ENCODE data around the gene SERPINA5. TPM values are rescaled to one million over a fixed set of nuclear protein-coding genes. Genes with fewer than 3 reads are reported as not detected.

The SERPINA5 gene
- total and polyA plus RNA-seq, 4 donors, result 0.13 to 9.0 (median 2.3) TPM; not detected in 1

DNA sequence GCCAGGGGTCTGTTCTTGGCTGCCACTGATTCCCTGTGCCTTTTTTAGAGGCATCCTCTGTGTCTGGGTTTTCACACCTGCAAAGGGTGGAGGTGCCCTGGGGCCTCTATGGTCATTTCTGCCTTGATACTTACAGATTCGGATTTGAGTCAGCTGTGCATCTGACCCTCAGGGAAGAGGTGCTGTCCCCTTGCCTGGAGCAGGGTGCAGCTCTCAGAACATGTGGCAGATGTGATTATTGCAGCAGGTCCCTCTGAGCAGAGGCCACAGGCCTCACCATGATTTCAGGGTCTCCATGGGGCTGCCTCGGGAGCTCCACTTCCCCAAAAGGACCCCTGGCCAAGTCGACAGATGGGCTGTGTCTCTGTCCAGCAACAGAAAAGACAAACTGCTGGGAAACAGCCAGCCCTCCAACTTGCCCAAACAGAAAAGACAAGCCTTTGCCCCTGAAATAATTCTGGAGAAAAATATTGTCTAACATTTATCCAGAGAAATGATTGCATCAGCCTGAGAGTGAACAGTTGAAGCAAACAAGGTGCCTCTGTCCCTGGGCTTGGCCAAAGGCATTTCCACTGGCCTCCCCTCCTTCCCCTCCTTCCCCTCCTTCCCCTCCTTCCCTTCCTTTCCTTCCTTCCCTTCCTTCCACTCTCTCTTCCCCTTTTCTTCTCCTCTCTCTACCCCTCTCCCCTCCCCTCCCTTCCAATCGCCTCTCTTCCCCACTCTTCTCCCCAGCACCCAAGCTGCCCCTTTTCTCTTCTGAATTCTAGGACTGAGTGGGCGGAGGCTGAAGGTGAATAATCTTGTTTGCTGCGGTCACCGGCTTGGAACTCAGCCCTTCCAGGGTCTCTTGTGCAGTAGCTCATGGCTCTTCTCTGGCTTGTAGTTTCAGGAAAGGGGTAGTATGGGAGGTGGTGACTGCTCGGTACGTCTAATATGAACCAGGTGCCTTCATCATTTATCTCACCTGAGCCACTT is 31.6 kb downstream of the SERPINA5 start:
- no peak for DNase-seq

GRCh38 chr14:94613720-94614644 is 32.8 kb downstream of the SERPINA5 start:
- H3K4me1 ChIP-seq (ENCODE audit: control insufficient read depth in 1 of 2, insufficient read depth in 2 of 2, low read length in 2 of 2), result no peaks in the 10 kb centered on the region
- intact Hi-C loops (cut with DNase I), result no loop called here
- peaks cover 8% of the 10 kb centered on the region for H3K9me3 ChIP-seq (ENCODE audit: control insufficient read depth, low read length)
- WGBS, 2 donors, result 83 to 85% methylated on average over 20 of the region's 20 CpGs
- H3K4me3 ChIP-seq (ENCODE audit: low read length in 2 of 2), result no peak overlapping the region
- H3K27me3 ChIP-seq (ENCODE audit: control insufficient read depth in 1 of 2, insufficient read depth in 2 of 2, low read length in 1 of 2), result no peaks in the 10 kb centered on the region
- no peaks in the 10 kb centered on the region for H3K36me3 ChIP-seq (ENCODE audit: control insufficient read depth in 1 of 2, insufficient read depth in 2 of 2, low read length in 1 of 2)
- DNase-seq (no peak), ATAC-seq (ENCODE audit: low FRiP score) (no peak)
- H3K27ac ChIP-seq (ENCODE audit: low read depth in 1 of 2, low read length in 2 of 2), result no peak overlapping the region

More for the DNA sequence above, 31.6 kb downstream of the SERPINA5 start:
- no peaks in the 10 kb centered on the region for H3K4me1 ChIP-seq (ENCODE audit: control insufficient read depth in 1 of 2, insufficient read depth in 2 of 2, low read length in 2 of 2)
- H3K4me3 ChIP-seq (ENCODE audit: low read length in 2 of 2), result no peak overlapping the region
- intact Hi-C loops (cut with DNase I), result no loop called here
- no peaks in the 10 kb centered on the region for H3K27me3 ChIP-seq (ENCODE audit: control insufficient read depth in 1 of 2, insufficient read depth in 2 of 2, low read length in 1 of 2)
- no peaks in the 10 kb centered on the region for H3K36me3 ChIP-seq (ENCODE audit: control insufficient read depth in 1 of 2, insufficient read depth in 2 of 2, low read length in 1 of 2)
- H3K27ac ChIP-seq (ENCODE audit: low read depth in 1 of 2, low read length in 2 of 2), result no peak overlapping the region
- peak; percentile 50 for ATAC-seq (ENCODE audit: low FRiP score)
- WGBS, 2 donors, result 62 to 63% methylated on average over 9 of the region's 9 CpGs
- peaks cover 4% of the 10 kb centered on the region for H3K9me3 ChIP-seq (ENCODE audit: control insufficient read depth, low read length)

DNA sequence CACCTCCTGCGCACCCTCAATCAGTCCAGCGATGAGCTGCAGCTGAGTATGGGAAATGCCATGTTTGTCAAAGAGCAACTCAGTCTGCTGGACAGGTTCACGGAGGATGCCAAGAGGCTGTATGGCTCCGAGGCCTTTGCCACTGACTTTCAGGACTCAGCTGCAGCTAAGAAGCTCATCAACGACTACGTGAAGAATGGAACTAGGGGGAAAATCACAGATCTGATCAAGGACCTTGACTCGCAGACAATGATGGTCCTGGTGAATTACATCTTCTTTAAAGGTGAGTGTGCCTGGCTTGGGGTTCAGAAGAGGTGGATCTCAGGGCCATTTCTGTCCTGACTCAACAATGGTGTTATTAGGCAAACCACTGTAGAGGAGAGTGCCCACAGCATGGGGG is 33.6 kb downstream of the SERPINA5 start:
- Histone ChIP-seq H3K27me3 (ENCODE audit: control insufficient read depth in 1 of 2, insufficient read depth in 2 of 2, low read length in 1 of 2) (no peaks in the 10 kb centered on the region), H3K4me1 (ENCODE audit: control insufficient read depth in 1 of 2, insufficient read depth in 2 of 2, low read length in 2 of 2) (no peaks in the 10 kb centered on the region), H3K9me3 (ENCODE audit: control insufficient read depth, low read length) (peaks cover 8% of the 10 kb centered on the region), H3K27ac (ENCODE audit: low read depth in 1 of 2, low read length in 2 of 2) (no peak overlapping the region), H3K4me3 (ENCODE audit: low read length in 2 of 2) (no peak overlapping the region), H3K36me3 (ENCODE audit: control insufficient read depth in 1 of 2, insufficient read depth in 2 of 2, low read length in 1 of 2) (no peaks in the 10 kb centered on the region)
- intact Hi-C loops (cut with DNase I), result no loop called here
- 93% methylated on average over 7 of the region's 7 CpGs for WGBS, 2 donors
- ATAC-seq (ENCODE audit: low FRiP score) (no peak), DNase-seq (no peak)

GRCh38 chr14:94615254-94615653 is 34.0 kb downstream of the SERPINA5 start:
- no peak for ATAC-seq (ENCODE audit: low FRiP score)
- WGBS, 2 donors, result 87 to 92% methylated on average over 3 of the region's 3 CpGs
- Histone ChIP-seq H3K4me1 (ENCODE audit: control insufficient read depth in 1 of 2, insufficient read depth in 2 of 2, low read length in 2 of 2) (no peaks in the 10 kb centered on the region), H3K36me3 (ENCODE audit: control insufficient read depth in 1 of 2, insufficient read depth in 2 of 2, low read length in 1 of 2) (no peaks in the 10 kb centered on the region), H3K9me3 (ENCODE audit: control insufficient read depth, low read length) (peaks cover 10% of the 10 kb centered on the region), H3K4me3 (ENCODE audit: low read length in 2 of 2) (no peak overlapping the region), H3K27ac (ENCODE audit: low read depth in 1 of 2, low read length in 2 of 2) (no peak overlapping the region), H3K27me3 (ENCODE audit: control insufficient read depth in 1 of 2, insufficient read depth in 2 of 2, low read length in 1 of 2) (no peaks in the 10 kb centered on the region)
- intact Hi-C loops (cut with DNase I), result no loop called here
- no peak for DNase-seq

GRCh38 chr14:94615823-94616570 is 34.8 kb downstream of the SERPINA5 start:
- H3K4me1 ChIP-seq (ENCODE audit: control insufficient read depth in 1 of 2, insufficient read depth in 2 of 2, low read length in 2 of 2), result no peaks in the 10 kb centered on the region
- no peaks in the 10 kb centered on the region for H3K27me3 ChIP-seq (ENCODE audit: control insufficient read depth in 1 of 2, insufficient read depth in 2 of 2, low read length in 1 of 2)
- intact Hi-C loops (cut with DNase I), result no loop called here
- 83% methylated on average over 8 of the region's 8 CpGs for WGBS, 2 donors
- no peaks in the 10 kb centered on the region for H3K36me3 ChIP-seq (ENCODE audit: control insufficient read depth in 1 of 2, insufficient read depth in 2 of 2, low read length in 1 of 2)
- no peak overlapping the region for H3K4me3 ChIP-seq (ENCODE audit: low read length in 2 of 2)
- no peak for DNase-seq
- H3K9me3 ChIP-seq (ENCODE audit: control insufficient read depth, low read length), result peaks cover 10% of the 10 kb centered on the region
- H3K27ac ChIP-seq (ENCODE audit: low read depth in 1 of 2, low read length in 2 of 2), result no peak overlapping the region
- no peak for ATAC-seq (ENCODE audit: low FRiP score)

DNA sequence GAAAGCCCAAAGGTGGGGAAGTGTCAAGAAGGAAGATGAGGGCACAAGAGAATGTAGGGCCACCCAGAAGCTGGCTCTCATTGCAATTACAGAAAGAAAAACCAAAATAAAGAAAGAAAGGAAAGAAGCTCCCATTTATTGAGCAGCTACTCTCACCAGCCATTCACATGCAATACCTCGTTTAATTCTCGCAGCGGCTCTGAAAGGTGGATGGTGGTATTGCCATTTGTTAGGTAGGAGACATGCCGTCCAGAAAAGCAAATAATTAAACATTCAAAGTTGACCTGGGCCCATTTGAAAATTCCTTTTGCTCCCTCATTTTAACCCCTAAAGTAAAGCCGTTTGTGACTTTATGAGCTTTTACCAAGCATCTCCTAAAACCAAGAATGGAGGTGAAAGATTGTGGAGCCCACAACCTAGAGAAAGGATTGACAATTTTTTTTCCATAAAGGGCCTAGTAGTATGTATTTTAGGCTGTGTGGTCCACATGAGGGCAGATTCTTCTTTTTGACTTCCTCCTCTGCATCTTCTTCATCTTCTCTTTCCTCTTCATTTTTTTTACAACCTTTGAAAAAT is 36.2 kb downstream of the SERPINA5 start:
- no peak overlapping the region for H3K27ac ChIP-seq (ENCODE audit: low read depth in 1 of 2, low read length in 2 of 2)
- no peaks in the 10 kb centered on the region for H3K27me3 ChIP-seq (ENCODE audit: control insufficient read depth in 1 of 2, insufficient read depth in 2 of 2, low read length in 1 of 2)
- intact Hi-C loops (cut with DNase I), result no loop called here
- ATAC-seq (ENCODE audit: low FRiP score), result no peak
- no peaks in the 10 kb centered on the region for H3K4me1 ChIP-seq (ENCODE audit: control insufficient read depth in 1 of 2, insufficient read depth in 2 of 2, low read length in 2 of 2)
- WGBS, 2 donors, result 87 to 92% methylated on average over 5 of the region's 5 CpGs
- peaks cover 10% of the 10 kb centered on the region for H3K9me3 ChIP-seq (ENCODE audit: control insufficient read depth, low read length)
- H3K36me3 ChIP-seq (ENCODE audit: control insufficient read depth in 1 of 2, insufficient read depth in 2 of 2, low read length in 1 of 2), result no peaks in the 10 kb centered on the region
- DNase-seq, result no peak
- H3K4me3 ChIP-seq (ENCODE audit: low read length in 2 of 2), result no peak overlapping the region

DNA sequence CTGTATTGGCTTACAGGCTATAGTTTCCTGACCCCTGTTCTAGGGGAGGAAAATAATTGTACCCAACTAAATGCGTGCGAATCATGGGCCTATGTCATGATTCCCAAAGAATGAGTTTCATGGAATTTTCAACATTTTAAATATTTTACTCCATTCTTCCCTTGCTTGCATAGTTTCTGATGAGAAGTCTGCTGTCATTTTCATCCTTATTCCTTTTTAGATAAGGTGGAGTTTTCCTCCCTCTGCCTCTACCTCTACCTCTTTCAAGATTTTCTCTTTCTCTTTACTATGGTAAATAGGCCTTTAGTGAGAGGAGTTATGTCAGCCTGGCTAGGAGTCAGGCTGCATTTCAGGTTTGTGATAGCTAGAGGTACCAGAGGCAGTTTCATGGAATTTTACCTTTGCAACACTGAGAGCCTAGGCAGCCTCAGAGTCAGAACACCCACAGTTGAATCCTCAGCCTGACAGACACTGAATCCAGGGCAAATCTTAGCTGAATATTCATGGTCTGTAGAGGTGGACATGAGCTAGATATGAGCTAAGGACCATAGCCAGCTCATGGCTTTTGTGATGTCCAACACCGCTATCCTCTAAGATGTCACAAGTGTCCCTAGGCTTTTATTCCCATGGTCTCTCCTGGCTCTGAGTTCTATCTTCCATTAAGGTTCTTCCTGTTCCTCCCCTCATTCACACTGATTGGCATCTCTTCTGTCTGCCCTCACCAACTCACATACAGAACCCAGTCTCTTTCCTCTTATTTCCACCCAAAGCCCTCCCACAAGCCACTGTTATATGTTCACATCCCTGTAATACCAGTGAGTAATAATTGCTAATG is 37.0 kb downstream of the SERPINA5 start:
- intact Hi-C loops (cut with DNase I), result no loop called here
- DNase-seq, result peak in 1 of 2 donors; percentile 0

More for the DNA sequence above, 37.0 kb downstream of the SERPINA5 start:
- no peak overlapping the region for H3K27ac ChIP-seq (ENCODE audit: low read depth in 1 of 2, low read length in 2 of 2)
- H3K4me1 ChIP-seq (ENCODE audit: control insufficient read depth in 1 of 2, insufficient read depth in 2 of 2, low read length in 2 of 2), result no peaks in the 10 kb centered on the region
- no peak overlapping the region for H3K4me3 ChIP-seq (ENCODE audit: low read length in 2 of 2)
- H3K27me3 ChIP-seq (ENCODE audit: control insufficient read depth in 1 of 2, insufficient read depth in 2 of 2, low read length in 1 of 2), result no peaks in the 10 kb centered on the region
- 77 to 93% methylated on average over 3 of the region's 3 CpGs for WGBS, 2 donors
- no peak for ATAC-seq (ENCODE audit: low FRiP score)
- peaks cover 10% of the 10 kb centered on the region for H3K9me3 ChIP-seq (ENCODE audit: control insufficient read depth, low read length)
- H3K36me3 ChIP-seq (ENCODE audit: control insufficient read depth in 1 of 2, insufficient read depth in 2 of 2, low read length in 1 of 2), result no peaks in the 10 kb centered on the region

Data from aorta (tissue), 5 donors.